Endothelial cell of umbilical vein (primary cell): ENCODE data around the gene RNU7-1. TPM values are rescaled to one million over a fixed set of nuclear protein-coding genes. Genes with fewer than 3 reads are reported as not detected.

Source experiments
- BruUV-seq: library from RNA; stranded (reverse); fragments of 400-500 nt; replicated peaks from 2 replicates; lab custom pipeline; 2021; lab: Mats Ljungman, UMichigan
- CTCF ChIA-PET: fragments of 300-600, 350-600 bp; sonication (Branson Sonifier 250); formaldehyde crosslinking; loops from one replicate; lab custom pipeline; 2021; ENCODE audit warnings: antibody characterized with exemption, inconsistent platforms; lab: Charles Lee
- POLR2A ChIA-PET: fragments of 300-600, 350-600 bp; sonication (Branson Sonifier 250); formaldehyde crosslinking; loops from one replicate; lab custom pipeline; 2021; ENCODE audit warnings: antibody characterized with exemption, inconsistent platforms; lab: Charles Lee
- DNase-seq: peaks from one replicate; pipeline ENCODE4 v3.0.0-alpha.2; 2011; ENCODE audit warnings: low read depth, low spot score
- FAIRE-seq: peaks from 2 replicates; lab custom pipeline; 2011; peaks lifted over from hg19 to GRCh38; lab: Jason Lieb, UNC
- H2AFZ ChIP-seq: 2 replicates; pipeline ENCODE4 v1.6.0; 2012; ENCODE audit warnings: low read depth, low read length, control low read depth, inconsistent platforms
- H3K27ac ChIP-seq: 2 replicates; pipeline ENCODE4 v1.5.1; 2011; ENCODE audit warnings: low read depth, mild to moderate bottlenecking, control low read depth, low read length, moderate library complexity; ENCODE audit not compliant: insufficient read depth
- H3K27me3 ChIP-seq, 2 experiments: 2 replicates each; pipeline versions ENCODE4 v1.6.0 to v1.6.1; 2011; ENCODE audit warnings: low read length in 2 of 2, mixed read lengths in 1 of 2; ENCODE audit not compliant: control insufficient read depth in 2 of 2, insufficient read depth in 2 of 2
- H3K36me3 ChIP-seq, 2 experiments: 2 replicates in 1 of 2; 3 replicates in 1 of 2; pipeline ENCODE4 v1.5.1; 2011; ENCODE audit warnings: low read length in 2 of 2, mild to moderate bottlenecking in 1 of 2, moderate library complexity in 1 of 2; ENCODE audit not compliant: control insufficient read depth in 2 of 2, insufficient read depth in 2 of 2; ENCODE audit errors: extremely low read depth in 1 of 2
- H3K4me1 ChIP-seq: 3 replicates; pipeline ENCODE4 v1.5.1; 2011; ENCODE audit warnings: mild to moderate bottlenecking, low read length; ENCODE audit not compliant: control insufficient read depth, insufficient read depth; ENCODE audit errors: extremely low read depth
- H3K4me2 ChIP-seq: 2 replicates; pipeline ENCODE4 v1.6.1; 2011; ENCODE audit warnings: low read length, control low read depth, mixed read lengths; ENCODE audit not compliant: insufficient read depth
- H3K4me3 ChIP-seq, 3 experiments: fragments of 200-600 bp in 1 of 3; sonication (generic), shearing (Covaris generic) in 1 of 3; replicated peaks in 1 of 3; 2 replicates each; pipeline ENCODE4 v1.5.1; 2011 to 2016; ENCODE audit warnings: control low read depth in 3 of 3, low read length in 3 of 3, mild to moderate bottlenecking in 2 of 3, inconsistent platforms in 1 of 3, low read depth in 1 of 3, moderate library complexity in 1 of 3; ENCODE audit not compliant: insufficient read depth in 1 of 3
- H3K79me2 ChIP-seq: 2 replicates; pipeline ENCODE4 v1.6.0; 2012; ENCODE audit warnings: low read length, inconsistent platforms; ENCODE audit not compliant: control insufficient read depth, insufficient read depth
- H3K9ac ChIP-seq: replicated peaks from 2 replicates; pipeline ENCODE3; 2011; ENCODE audit warnings: low read length, control low read depth; ENCODE audit not compliant: insufficient read depth; ENCODE audit errors: extremely low read depth
- H3K9me1 ChIP-seq: replicated peaks from 3 replicates; pipeline ENCODE4 v1.6.0; 2011; ENCODE audit warnings: mild to moderate bottlenecking, low read length; ENCODE audit not compliant: control insufficient read depth, insufficient read depth; ENCODE audit errors: extremely low read depth
- H3K9me3 ChIP-seq: replicated peaks from 2 replicates; pipeline ENCODE4 v1.5.1; 2012; ENCODE audit warnings: low read length, inconsistent platforms; ENCODE audit not compliant: control insufficient read depth, insufficient read depth
- H4K20me1 ChIP-seq: replicated peaks from 2 replicates; pipeline ENCODE3; 2011; ENCODE audit warnings: mild to moderate bottlenecking, low read length; ENCODE audit not compliant: control insufficient read depth, insufficient read depth; ENCODE audit errors: extremely low read depth
- EZH2 ChIP-seq: IDR thresholded peaks from 2 replicates; pipeline ENCODE4 v1.6.1; 2012; ENCODE audit warnings: borderline replicate concordance, low read depth, mild to moderate bottlenecking, moderate library complexity, low read length, inconsistent platforms; ENCODE audit not compliant: severe bottlenecking
- FOS ChIP-seq: IDR thresholded peaks from 2 replicates; pipeline ENCODE4 v1.6.1; 2011; ENCODE audit warnings: mild to moderate bottlenecking, low read length, moderate library complexity, borderline replicate concordance; ENCODE audit not compliant: insufficient read depth
- GATA2 ChIP-seq: IDR thresholded peaks from 2 replicates; pipeline ENCODE4 v1.7.0; 2011; ENCODE audit warnings: low read depth, mild to moderate bottlenecking, moderate library complexity, mixed read lengths, low read length; ENCODE audit not compliant: insufficient read length, insufficient read depth
- JUN ChIP-seq: IDR thresholded peaks from 2 replicates; pipeline ENCODE4 v1.6.1; 2011; ENCODE audit warnings: borderline replicate concordance, low read depth; ENCODE audit not compliant: insufficient read length, insufficient read depth
- MAX ChIP-seq: IDR thresholded peaks from 2 replicates; pipeline ENCODE4 v1.6.1; 2011; ENCODE audit not compliant: insufficient read depth, insufficient read length
- MYC ChIP-seq: IDR thresholded peaks from one replicate; pipeline ENCODE4 v1.6.1; 2011; ENCODE audit warnings: mild to moderate bottlenecking, low read depth, low read length
- POLR2A ChIP-seq: IDR thresholded peaks from 2 replicates; pipeline ENCODE4 v1.6.1; 2012; ENCODE audit warnings: low read depth, mild to moderate bottlenecking, control low read depth, low read length
- POLR2AphosphoS5 ChIP-seq: IDR thresholded peaks from 2 replicates; pipeline ENCODE4 v1.6.1; 2012; ENCODE audit warnings: low read depth, mild to moderate bottlenecking, control low read depth, low read length, moderate library complexity; ENCODE audit not compliant: insufficient read depth
- dilution Hi-C: fragments of 300-500 bp; cut with MboI; formaldehyde crosslinking; loops from one replicate; pipeline ENCODE4 v1.15.0; 2019; ENCODE audit warnings: low sequenced_read_pairs; ENCODE audit not compliant: extremely low pct_ligation_motif_present
- intact Hi-C: fragments of 100-400 bp; cut with micrococcal nuclease; formaldehyde crosslinking; loops from one replicate; pipeline ENCODE4 v1.10.0; 2022
- polyA plus RNA-seq, 4 experiments: library from polyadenylated mRNA; depleted of rRNA in 3 of 4; stranded (reverse) in 3 of 4; unstranded in 1 of 4; fragments of >200 nt; gene quantifications; 2 replicates each; pipeline versions ENCODE4 v1.2.1 to v1.2.3, GENCODE V29; 2011 to 2012; ENCODE audit warnings: missing spikeins in 1 of 4
- total RNA-seq: library from RNA; stranded (reverse); gene quantifications from 2 replicates; pipeline ENCODE4 v1.2.3, GENCODE V29; 2021
- TF ChIP-seq, protein P1 (sequence below), 2 donors: IDR thresholded peaks; 1 replicate in 1 of 2; 2 replicates in 1 of 2; pipeline ENCODE4 v1.5.1; 2011; ENCODE audit warnings: low read length in 2 of 2, mild to moderate bottlenecking in 2 of 2, moderate library complexity in 2 of 2, control low read depth in 1 of 2, inconsistent platforms in 1 of 2, low read depth in 1 of 2; ENCODE audit not compliant: insufficient read depth in 1 of 2; ENCODE audit errors: extremely low read depth in 1 of 2

The RNU7-1 gene
- total and polyA plus RNA-seq, 2 donors (not counting 3 experiments of a cell fraction or from before 2014, with no cell fraction given), result not detected

DNA sequence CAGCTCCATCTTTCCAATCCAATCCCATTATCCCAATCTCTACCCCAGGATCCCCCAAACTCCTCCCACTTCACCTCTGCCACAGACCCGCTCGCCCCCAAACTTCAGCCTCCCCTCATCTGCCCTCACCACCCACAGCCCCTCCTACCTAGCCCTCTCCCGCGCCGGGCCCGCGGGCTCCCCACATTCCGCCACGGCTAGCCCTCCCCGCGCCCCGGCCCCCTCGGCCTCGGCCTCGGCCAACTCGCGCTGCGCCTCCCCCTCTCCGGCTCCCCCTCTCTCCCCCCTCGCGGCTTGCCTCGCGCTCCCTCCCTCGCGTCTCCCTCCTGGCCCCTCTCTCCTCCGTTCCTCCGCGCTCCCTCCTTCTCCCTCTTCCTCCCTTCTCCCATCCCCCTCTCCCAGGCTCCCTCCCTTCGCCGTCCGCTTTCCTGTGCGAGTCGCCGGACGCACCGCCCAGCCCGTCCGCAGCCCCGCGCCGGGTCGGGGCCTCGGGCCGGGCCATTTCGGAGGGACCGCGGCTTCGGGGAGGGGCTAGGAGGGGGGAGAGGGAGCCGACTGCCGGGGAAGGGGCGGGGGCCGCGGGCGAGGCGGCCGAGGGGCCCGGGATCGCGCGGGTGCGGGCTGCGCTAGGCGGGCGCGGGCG lies 16.1 kb upstream of the RNU7-1 start, which contains the start of gene ATN1:
Gene ATN1, plus strand, starts transcription at position 581 of the 643 bp plus-strand sequence. CDS start 6,043 bp downstream, outside the sequence.
- Histone ChIP-seq H3K9me1 (no peaks in the 10 kb centered on the region), H3K9ac (peak within 1 kb of the TSS; percentile 75), H3K27ac (peak within 1 kb of the TSS; percentile 72), H3K4me3 (peak within 1 kb of the TSS; percentile 88 to 92 (median 90)), H3K9me3 (no peaks in the 10 kb centered on the region), H3K4me1 (peaks cover 48% of the 10 kb centered on the region), H3K27me3 (no peaks in the 10 kb centered on the region), H3K79me2 (peaks cover 53% of the 10 kb centered on the region), H2AFZ (peak within 1 kb of the TSS; percentile 65), H3K36me3 (peaks cover 0 to 2% of the 10 kb centered on the region in 2 experiments), H4K20me1 (peaks cover 8% of the 10 kb centered on the region), H3K4me2 (peak within 1 kb of the TSS; percentile 87)
- peak; percentile 61 for TF ChIP-seq POLR2AphosphoS5
- peak; percentile 55 for TF ChIP-seq POLR2A
- TF ChIP-seq GATA2, result no peak
- peak; percentile 36 for TF ChIP-seq MYC
- ChIA-PET POLR2A (interaction anchor here (0.6 to 2.3 kb wide), 2 partner anchors 10 to 17 kb away, joined by 3 to 16 read pairs; partner anchors contain the start of genes C12orf57 and RNU7-1), CTCF (interaction anchor here (1.3 to 4.3 kb wide), 8 partner anchors 10 to 58 kb away, joined by 3 to 94 read pairs (median 5); partner anchors contain the start of genes C12orf57, RNU7-1 and SPSB2)
- DNase-seq (peak; percentile 83), FAIRE-seq (peak; percentile 63)
- dilution Hi-C loops (no loop called here), intact Hi-C loops (no loop called here)
- BruUV-seq, result no TSS peak

DNA sequence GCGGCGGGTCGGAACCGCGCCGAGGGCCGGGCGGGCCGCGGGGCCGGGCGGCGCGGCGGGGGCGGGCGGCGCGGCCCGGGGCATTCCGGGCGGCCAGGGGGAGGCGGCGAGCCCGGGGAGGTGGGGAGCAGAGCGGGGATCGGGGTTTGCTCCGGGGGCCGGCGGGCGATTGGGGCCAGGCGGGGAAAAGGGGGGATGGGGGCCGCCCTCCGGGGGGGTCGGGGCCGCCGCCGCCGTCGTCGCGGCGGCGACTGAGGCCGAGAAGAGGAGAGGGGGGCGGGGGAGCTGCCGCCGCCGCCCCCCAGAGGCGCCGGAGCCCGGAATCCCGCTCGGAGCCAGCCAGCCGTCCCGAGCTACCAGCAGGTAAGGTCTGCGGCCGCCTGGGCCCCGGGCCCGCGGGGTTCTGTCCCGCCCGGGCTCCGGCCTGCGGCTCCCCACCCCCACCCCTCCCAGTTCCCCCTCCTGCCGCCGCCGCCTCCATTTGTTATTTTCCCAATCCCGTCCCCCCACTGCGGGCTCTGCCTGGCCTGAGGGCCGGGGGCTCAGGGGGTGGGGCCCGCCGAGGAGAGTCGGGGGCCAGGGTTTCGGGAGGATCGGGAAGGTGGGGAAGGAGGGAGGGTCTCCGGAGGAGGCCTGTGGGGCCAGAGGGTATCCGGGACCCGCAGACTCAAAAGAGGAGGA lies 15.5 kb upstream of the RNU7-1 start:
- H3K27ac ChIP-seq, result peak overlapping the region; percentile 52
- no peaks in the 10 kb centered on the region for H3K27me3 ChIP-seq
- H4K20me1 ChIP-seq, result peaks cover 8% of the 10 kb centered on the region
- POLR2A ChIA-PET, result interaction anchor here (0.6 to 1.2 kb wide), 2 partner anchors 10 to 16 kb away, joined by 3 to 4 read pairs; partner anchors contain the start of genes C12orf57 and RNU7-1
- BruUV-seq, result no TSS peak
- no peaks in the 10 kb centered on the region for H3K9me3 ChIP-seq
- no peak for DNase-seq
- peaks cover 59% of the 10 kb centered on the region for H3K79me2 ChIP-seq
- no peaks in the 10 kb centered on the region for H3K9me1 ChIP-seq
- peaks cover 0 to 2% of the 10 kb centered on the region in 2 experiments for H3K36me3 ChIP-seq
- H2AFZ ChIP-seq, result no peak overlapping the region
- peaks cover 53% of the 10 kb centered on the region for H3K4me1 ChIP-seq
- dilution Hi-C loops (no loop called here), intact Hi-C loops (no loop called here)
- FAIRE-seq, result no peak
- peak overlapping the region; percentile 88 to 92 (median 90) for H3K4me3 ChIP-seq
- peak overlapping the region; percentile 75 for H3K9ac ChIP-seq
- CTCF ChIA-PET, result interaction anchor here (1.4 to 2.0 kb wide), 4 partner anchors 10 to 59 kb away, joined by 3 to 11 read pairs (median 4); partner anchors contain the start of genes C12orf57, RNU7-1 and SPSB2
- TF ChIP-seq FOS, result no peak
- no peak for TF ChIP-seq GATA2
- TF ChIP-seq EZH2, result no peak
- TF ChIP-seq JUN, result no peak
- TF ChIP-seq POLR2AphosphoS5, result no peak
- no peak for TF ChIP-seq MYC
- TF ChIP-seq POLR2A, result no peak
- TF ChIP-seq MAX, result no peak
- TF ChIP-seq, protein P1, sequence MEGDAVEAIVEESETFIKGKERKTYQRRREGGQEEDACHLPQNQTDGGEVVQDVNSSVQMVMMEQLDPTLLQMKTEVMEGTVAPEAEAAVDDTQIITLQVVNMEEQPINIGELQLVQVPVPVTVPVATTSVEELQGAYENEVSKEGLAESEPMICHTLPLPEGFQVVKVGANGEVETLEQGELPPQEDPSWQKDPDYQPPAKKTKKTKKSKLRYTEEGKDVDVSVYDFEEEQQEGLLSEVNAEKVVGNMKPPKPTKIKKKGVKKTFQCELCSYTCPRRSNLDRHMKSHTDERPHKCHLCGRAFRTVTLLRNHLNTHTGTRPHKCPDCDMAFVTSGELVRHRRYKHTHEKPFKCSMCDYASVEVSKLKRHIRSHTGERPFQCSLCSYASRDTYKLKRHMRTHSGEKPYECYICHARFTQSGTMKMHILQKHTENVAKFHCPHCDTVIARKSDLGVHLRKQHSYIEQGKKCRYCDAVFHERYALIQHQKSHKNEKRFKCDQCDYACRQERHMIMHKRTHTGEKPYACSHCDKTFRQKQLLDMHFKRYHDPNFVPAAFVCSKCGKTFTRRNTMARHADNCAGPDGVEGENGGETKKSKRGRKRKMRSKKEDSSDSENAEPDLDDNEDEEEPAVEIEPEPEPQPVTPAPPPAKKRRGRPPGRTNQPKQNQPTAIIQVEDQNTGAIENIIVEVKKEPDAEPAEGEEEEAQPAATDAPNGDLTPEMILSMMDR (IDR thresholded peaks at IDR 0.05; ENCODE audit: extremely low read depth in 1 of 2, insufficient read depth in 1 of 2, low read depth in 1 of 2, low read length in 2 of 2), result no peak
- H3K4me2 ChIP-seq, result peak overlapping the region; percentile 87
